Vagina (tissue), 2 donors: ENCODE data around the gene CBX8.

Experiments used
- POLR2AphosphoS5 ChIP-seq, 2 donors: sonication (generic); formaldehyde crosslinking; IDR thresholded peaks; one replicate each; pipeline ENCODE4 v1.9.0; 2017; ENCODE audit warnings: antibody characterized with exemption in 2 of 2, mild to moderate bottlenecking in 2 of 2, low read depth in 1 of 2; ENCODE audit not compliant: insufficient read depth in 1 of 2
- TF ChIP-seq, protein P1 (sequence below), 3 experiments: fragments of 450-650 bp in 2 of 3; fragments of 200-600 bp in 1 of 3; sonication (generic) in 1 of 3; IDR thresholded peaks; one replicate each; pipeline ENCODE4 v1.5.1; 2017 to 2019; ENCODE audit warnings: antibody characterized with exemption in 3 of 3, mild to moderate bottlenecking in 2 of 3, moderate library complexity in 2 of 3

DNA sequence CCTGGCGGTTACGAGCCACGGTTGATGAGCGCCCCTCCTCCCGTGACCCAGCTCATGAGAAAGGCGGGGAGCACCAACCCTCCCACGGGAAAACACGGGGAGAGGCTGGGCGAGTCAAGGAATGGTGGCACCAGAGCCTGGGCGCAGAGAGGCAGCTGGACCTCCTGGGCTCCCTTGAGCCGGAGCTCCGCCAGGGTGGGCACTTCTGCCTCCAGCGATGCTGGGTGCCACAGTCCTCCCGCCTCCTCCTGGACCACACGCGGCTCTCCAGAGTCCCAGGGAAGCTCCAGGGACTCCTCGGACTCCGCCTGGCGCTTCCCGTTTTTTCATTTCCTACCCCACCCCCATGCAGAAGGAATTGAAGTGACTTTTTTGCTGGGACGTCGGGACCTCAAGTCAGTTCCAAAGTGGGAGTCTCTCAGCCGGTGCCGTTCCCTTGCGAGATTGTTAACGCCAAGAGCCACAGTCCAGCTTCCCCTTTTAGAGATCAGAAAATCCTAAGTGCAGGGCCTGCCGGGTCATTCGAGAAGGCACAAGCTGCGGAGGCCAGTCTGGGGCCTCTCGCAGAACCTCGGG lies 6.6 kb upstream of the CBX8 start:
- TF ChIP-seq, protein P1, sequence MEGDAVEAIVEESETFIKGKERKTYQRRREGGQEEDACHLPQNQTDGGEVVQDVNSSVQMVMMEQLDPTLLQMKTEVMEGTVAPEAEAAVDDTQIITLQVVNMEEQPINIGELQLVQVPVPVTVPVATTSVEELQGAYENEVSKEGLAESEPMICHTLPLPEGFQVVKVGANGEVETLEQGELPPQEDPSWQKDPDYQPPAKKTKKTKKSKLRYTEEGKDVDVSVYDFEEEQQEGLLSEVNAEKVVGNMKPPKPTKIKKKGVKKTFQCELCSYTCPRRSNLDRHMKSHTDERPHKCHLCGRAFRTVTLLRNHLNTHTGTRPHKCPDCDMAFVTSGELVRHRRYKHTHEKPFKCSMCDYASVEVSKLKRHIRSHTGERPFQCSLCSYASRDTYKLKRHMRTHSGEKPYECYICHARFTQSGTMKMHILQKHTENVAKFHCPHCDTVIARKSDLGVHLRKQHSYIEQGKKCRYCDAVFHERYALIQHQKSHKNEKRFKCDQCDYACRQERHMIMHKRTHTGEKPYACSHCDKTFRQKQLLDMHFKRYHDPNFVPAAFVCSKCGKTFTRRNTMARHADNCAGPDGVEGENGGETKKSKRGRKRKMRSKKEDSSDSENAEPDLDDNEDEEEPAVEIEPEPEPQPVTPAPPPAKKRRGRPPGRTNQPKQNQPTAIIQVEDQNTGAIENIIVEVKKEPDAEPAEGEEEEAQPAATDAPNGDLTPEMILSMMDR (IDR thresholded peaks at IDR 0.05), result no peak
- TF ChIP-seq POLR2AphosphoS5 (IDR thresholded peaks at IDR 0.05; ENCODE audit: insufficient read depth in 1 of 2, low read depth in 1 of 2), result no peak
